HepG2 (cell line): ENCODE measurements around the gene CHST3. TPM values are rescaled to one million over a fixed set of nuclear protein-coding genes. Genes with fewer than 3 reads are reported as not detected.

Experiments
- ARHGAP35 ChIP-seq: sonication (generic); formaldehyde crosslinking; IDR thresholded peaks from 2 replicates; pipeline ENCODE4 v1.9.0; 2022; ENCODE audit warnings: mild to moderate bottlenecking, inconsistent platforms, moderate library complexity, missing genetic modification reagents, borderline replicate concordance
- ATF4 ChIP-seq, 2 experiments: fragments of 450-650 bp in 1 of 2; sonication (generic) in 1 of 2; formaldehyde crosslinking; IDR thresholded peaks; 2 replicates each; pipeline versions ENCODE4 v1.5.0 to v1.8.0; 2020 to 2022; ENCODE audit warnings: mild to moderate bottlenecking in 1 of 2, missing genetic modification reagents in 1 of 2
- CHD4 ChIP-seq: fragments of 200-600 bp; sonication (generic); IDR thresholded peaks from 2 replicates; pipeline ENCODE4 v1.7.0; 2017; ENCODE audit warnings: mild to moderate bottlenecking, low read length, borderline replicate concordance
- DMAP1 ChIP-seq: IDR thresholded peaks from 2 replicates; pipeline ENCODE4 v1.6.1; 2016
- E2F1 ChIP-seq: sonication (generic); formaldehyde crosslinking; IDR thresholded peaks from 2 replicates; pipeline ENCODE4 v1.5.0; 2020; ENCODE audit warnings: missing genetic modification reagents
- MXD1 ChIP-seq: sonication (generic); formaldehyde crosslinking; IDR thresholded peaks from 2 replicates; pipeline ENCODE4 v1.4.0; 2020; ENCODE audit warnings: mild to moderate bottlenecking, missing genetic modification reagents
- MXD4 ChIP-seq: IDR thresholded peaks from 2 replicates; pipeline ENCODE4 v1.6.1; 2016; ENCODE audit warnings: mild to moderate bottlenecking, missing biosample characterization, missing genetic modification reagents
- MZF1 ChIP-seq: sonication (generic); formaldehyde crosslinking; IDR thresholded peaks from 2 replicates; pipeline ENCODE4 v1.8.1; 2023; ENCODE audit warnings: mild to moderate bottlenecking, missing genetic modification reagents, borderline replicate concordance
- PHF21A ChIP-seq: sonication (generic); formaldehyde crosslinking; IDR thresholded peaks from 2 replicates; pipeline ENCODE4 v1.5.0; 2020; ENCODE audit warnings: mild to moderate bottlenecking, missing genetic modification reagents
- PHF5A ChIP-seq: IDR thresholded peaks from one replicate; pipeline ENCODE4 v1.6.1; 2018; ENCODE audit warnings: low read depth, missing genetic modification reagents; ENCODE audit not compliant: unreplicated experiment
- ZBED4 ChIP-seq: sonication (generic); formaldehyde crosslinking; IDR thresholded peaks from 2 replicates; pipeline ENCODE4 v1.4.0; 2020; ENCODE audit warnings: missing genetic modification reagents, borderline replicate concordance
- ZNF484 ChIP-seq: sonication (generic); formaldehyde crosslinking; IDR thresholded peaks from 2 replicates; pipeline ENCODE4 v1.5.1; 2020; ENCODE audit warnings: mild to moderate bottlenecking, low read depth, missing genetic modification reagents, borderline replicate concordance
- ZNF550 ChIP-seq: sonication (generic); formaldehyde crosslinking; IDR thresholded peaks from 2 replicates; pipeline ENCODE4 v1.4.0; 2020; ENCODE audit warnings: mild to moderate bottlenecking, missing genetic modification reagents, borderline replicate concordance
- ZNF589 ChIP-seq: sonication (generic); formaldehyde crosslinking; conservative IDR thresholded peaks from 2 replicates; pipeline ENCODE4 v1.8.0; 2022; ENCODE audit warnings: mild to moderate bottlenecking, moderate library complexity, missing genetic modification reagents
- ZNF790 ChIP-seq: sonication (generic); formaldehyde crosslinking; IDR thresholded peaks from 2 replicates; pipeline ENCODE4 v1.8.0; 2022; ENCODE audit warnings: missing genetic modification reagents, mild to moderate bottlenecking, borderline replicate concordance
- ZNF841 ChIP-seq: sonication (generic); formaldehyde crosslinking; IDR thresholded peaks from 2 replicates; pipeline ENCODE4 v1.8.1; 2023; ENCODE audit warnings: missing genetic modification reagents, borderline replicate concordance
- polyA plus RNA-seq, 8 experiments: library from polyadenylated mRNA; depleted of rRNA in 3 of 8; stranded (reverse) in 7 of 8; unstranded in 1 of 8; fragments of >200 nt; fragmentation: Illumina TruSeq in 4 of 8; extraction: Trizol in 4 of 8; gene quantifications; 2 replicates each; pipeline versions ENCODE4 v1.2.1 to v1.2.3, GENCODE V29; 2011 to 2016; ENCODE audit warnings: low read depth in 4 of 8, missing spikeins in 1 of 8, mixed read lengths in 1 of 8; ENCODE audit not compliant: insufficient read depth in 1 of 8
- total RNA-seq, 5 experiments: library from RNA; depleted of rRNA; stranded (reverse); fragments of >200 nt; fragmentation: Illumina TruSeq; extraction: Trizol; gene quantifications; 2 replicates each; pipeline ENCODE4 v1.2.3, GENCODE V29; 2016; ENCODE audit warnings: low read depth in 1 of 5
- TF ChIP-seq, protein P1 (sequence below): sonication (generic); formaldehyde crosslinking; IDR thresholded peaks from 2 replicates; pipeline ENCODE4 v1.5.1; 2020; ENCODE audit warnings: mild to moderate bottlenecking, missing genetic modification reagents

The CHST3 gene
- total and polyA plus RNA-seq, 2 of the 13 experiments (the other 11 are each of a cell fraction or from before 2014, with no cell fraction given): 7.2 to 18.7 TPM

GRCh38 chr10:72044417-72045041 is 80.3 kb downstream of the CHST3 start (continued):
- TF ChIP-seq ARHGAP35 (CRISPR knock-in tag): no peak
- TF ChIP-seq DMAP1 (CRISPR knock-in tag): peak; percentile 33; the same call in 1 of the 2 replicates
- TF ChIP-seq ZNF790: no peak
- no peak for TF ChIP-seq CHD4
- peak; percentile 36 for TF ChIP-seq PHF5A (CRISPR knock-in tag)
- TF ChIP-seq, protein P1, sequence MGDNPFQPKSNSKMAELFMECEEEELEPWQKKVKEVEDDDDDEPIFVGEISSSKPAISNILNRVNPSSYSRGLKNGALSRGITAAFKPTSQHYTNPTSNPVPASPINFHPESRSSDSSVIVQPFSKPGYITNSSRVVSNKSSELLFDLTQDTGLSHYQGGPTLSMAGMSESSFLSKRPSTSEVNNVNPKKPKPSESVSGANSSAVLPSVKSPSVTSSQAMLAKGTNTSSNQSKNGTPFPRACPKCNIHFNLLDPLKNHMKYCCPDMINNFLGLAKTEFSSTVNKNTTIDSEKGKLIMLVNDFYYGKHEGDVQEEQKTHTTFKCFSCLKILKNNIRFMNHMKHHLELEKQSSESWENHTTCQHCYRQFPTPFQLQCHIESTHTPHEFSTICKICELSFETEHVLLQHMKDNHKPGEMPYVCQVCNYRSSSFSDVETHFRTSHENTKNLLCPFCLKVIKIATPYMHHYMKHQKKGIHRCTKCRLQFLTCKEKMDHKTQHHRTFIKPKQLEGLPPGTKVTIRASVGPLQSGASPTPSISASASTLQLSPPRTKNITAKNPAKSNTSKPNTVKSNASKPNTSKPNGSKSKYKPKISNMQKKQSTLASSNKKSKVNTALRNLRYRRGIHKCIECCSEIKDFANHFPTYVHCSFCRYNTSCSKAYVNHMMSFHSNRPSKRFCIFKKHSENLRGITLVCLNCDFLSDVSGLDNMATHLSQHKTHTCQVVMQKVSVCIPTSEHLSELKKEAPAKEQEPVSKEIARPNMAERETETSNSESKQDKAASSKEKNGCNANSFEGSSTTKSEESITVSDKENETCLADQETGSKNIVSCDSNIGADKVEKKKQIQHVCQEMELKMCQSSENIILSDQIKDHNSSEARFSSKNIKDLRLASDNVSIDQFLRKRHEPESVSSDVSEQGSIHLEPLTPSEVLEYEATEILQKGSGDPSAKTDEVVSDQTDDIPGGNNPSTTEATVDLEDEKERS: no peak
- TF ChIP-seq MXD1 (CRISPR knock-in tag): 0 out of 2 replicates have a peak, but pooled peaks have one; percentile 54
- no peak for TF ChIP-seq MXD4 (CRISPR knock-in tag)
- TF ChIP-seq ZBED4: no peak
- no peak for TF ChIP-seq E2F1
- TF ChIP-seq ATF4 (CRISPR knock-in tag; IDR thresholded peaks at IDR 0.05): no peak
- peak; percentile 63; the same call in 1 of the 2 replicates for TF ChIP-seq PHF21A (CRISPR knock-in tag)
- no peak for TF ChIP-seq ZNF484 (CRISPR knock-in tag)
- TF ChIP-seq ZNF841: no peak
- TF ChIP-seq MZF1 (CRISPR knock-in tag): peak; percentile 48; the same call in 1 of the 2 replicates
- no peak for TF ChIP-seq ZNF589 (CRISPR knock-in tag)
- 0 out of 2 replicates have a peak, but pooled peaks have one; percentile 26 for TF ChIP-seq ZNF550 (CRISPR knock-in tag)
